Endodermal cell (in vitro differentiated cells): ENCODE data around the gene RNFT2. TPM values are rescaled to one million over a fixed set of nuclear protein-coding genes. Genes with fewer than 3 reads are reported as not detected.

Source experiments
- DNase-seq: peaks from one replicate; pipeline ENCODE4 v3.0.0-alpha.2; 2017
- H3K27ac ChIP-seq: 2 replicates; pipeline ENCODE4 v1.5.1; 2013; ENCODE audit warnings: mild to moderate bottlenecking, low read depth, low read length, moderate library complexity
- H3K27me3 ChIP-seq: 2 replicates; pipeline ENCODE4 v1.6.1; 2013; ENCODE audit warnings: mild to moderate bottlenecking, low read length, moderate library complexity; ENCODE audit not compliant: insufficient read depth, control insufficient read depth, poor library complexity, severe bottlenecking
- H3K36me3 ChIP-seq: 2 replicates; pipeline ENCODE4 v1.7.0; 2013; ENCODE audit warnings: mild to moderate bottlenecking, low read length, moderate library complexity; ENCODE audit not compliant: control insufficient read depth, insufficient read depth
- H3K4me1 ChIP-seq: one replicate; pipeline ENCODE4 v1.7.0; 2013; ENCODE audit warnings: low read length; ENCODE audit not compliant: control insufficient read depth, insufficient read depth
- H3K4me3 ChIP-seq: 2 replicates; pipeline ENCODE4 v1.5.1; 2013; ENCODE audit warnings: mild to moderate bottlenecking, low read length, moderate library complexity
- H3K9ac ChIP-seq: 2 replicates; pipeline ENCODE4 v1.6.1; 2013; ENCODE audit warnings: mild to moderate bottlenecking, low read length, moderate library complexity; ENCODE audit not compliant: poor library complexity, severe bottlenecking; ENCODE audit errors: extremely low read depth
- H3K9me3 ChIP-seq: 2 replicates; pipeline ENCODE4 v1.6.1; 2013; ENCODE audit warnings: mild to moderate bottlenecking, low read length, moderate library complexity; ENCODE audit not compliant: control insufficient read depth
- H3K27ac Mint-ChIP-seq: 2 replicates; pipeline ENCODE4 v1.8.0; 2020; ENCODE audit warnings: mixed read lengths
- H3K27me3 Mint-ChIP-seq: 2 replicates; pipeline ENCODE4 v1.8.0; 2021; ENCODE audit warnings: mild to moderate bottlenecking, mixed read lengths; ENCODE audit not compliant: insufficient read depth
- H3K36me3 Mint-ChIP-seq: 2 replicates; pipeline ENCODE4 v1.8.0; 2020; ENCODE audit warnings: low read depth, mixed read lengths
- H3K4me1 Mint-ChIP-seq: 2 replicates; pipeline ENCODE4 v1.8.0; 2020; ENCODE audit warnings: mixed read lengths
- H3K4me3 Mint-ChIP-seq: 2 replicates; pipeline ENCODE4 v1.8.0; 2020; ENCODE audit warnings: mild to moderate bottlenecking, moderate library complexity, mixed read lengths
- H3K9me3 Mint-ChIP-seq: 2 replicates; pipeline ENCODE4 v1.8.0; 2020; ENCODE audit warnings: mild to moderate bottlenecking, mixed read lengths
- CTCF ChIP-seq: fragments of 200-600 bp; sonication (generic); conservative IDR thresholded peaks from 2 replicates; pipeline ENCODE4 v1.5.0; 2021; ENCODE audit warnings: antibody characterized with exemption, mild to moderate bottlenecking
- WGBS, 2 experiments: methylation state at CpG; one replicate each; pipeline versions ENCODE4 v1.1.5 to v1.1.7; 2013; ENCODE audit warnings: missing lambda C conversion rate in 2 of 2, mixed read lengths in 1 of 2; ENCODE audit not compliant: insufficient coverage in 1 of 2, insufficient read length in 1 of 2; 5-methylcytosine and 5-hydroxymethylcytosine counted together
- total RNA-seq, 2 donors: library from RNA; stranded (reverse); fragmentation: NEBNext Ultra II Directional in 1 of 2; extraction: Animal tissue kit (Norgen Biotek cat#: 25700) in 1 of 2; gene quantifications; 2 replicates in 1 of 2; 3 replicates in 1 of 2; pipeline ENCODE4 v1.2.1, GENCODE V29; 2021

RNFT2 gene
- total RNA-seq, 2 donors from 2014 or later, result 28.0 to 51.2 TPM

- no peak for TF ChIP-seq CTCF
- Mint-ChIP-seq H3K27ac (no peak overlapping the region), H3K27me3 (no peaks in the 10 kb centered on the region), H3K4me3 (no peak overlapping the region), H3K4me1 (no peaks in the 10 kb centered on the region), H3K36me3 (peaks cover 34% of the 10 kb centered on the region), H3K9me3 (peaks cover 23% of the 10 kb centered on the region)
- WGBS, 2 experiments, result 83 to 91% methylated on average over 2 to 3 of the region's 3 CpGs
- no peak for DNase-seq
- no peaks in the 10 kb centered on the region for H3K27me3 ChIP-seq
- no peaks in the 10 kb centered on the region for H3K36me3 ChIP-seq
- peaks cover 7% of the 10 kb centered on the region for H3K9me3 ChIP-seq
- H3K9ac ChIP-seq, result no peak overlapping the region
- no peaks in the 10 kb centered on the region for H3K4me1 ChIP-seq
- H3K4me3 ChIP-seq, result no peak overlapping the region
- H3K27ac ChIP-seq, result no peak overlapping the region
Observed at GRCh38 chr12:116802018-116802417, 63.9 kb downstream of the RNFT2 start.

GRCh38 chr12:116803013-116803736 is 65.1 kb downstream of the RNFT2 start:
- Histone ChIP-seq H3K36me3 (no peaks in the 10 kb centered on the region), H3K27me3 (no peaks in the 10 kb centered on the region), H3K4me1 (no peaks in the 10 kb centered on the region), H3K4me3 (no peak overlapping the region), H3K9ac (no peak overlapping the region), H3K9me3 (peaks cover 7% of the 10 kb centered on the region), H3K27ac (no peak overlapping the region)
- peaks cover 15% of the 10 kb centered on the region for H3K9me3 Mint-ChIP-seq
- no peaks in the 10 kb centered on the region for H3K4me1 Mint-ChIP-seq
- no peaks in the 10 kb centered on the region for H3K27me3 Mint-ChIP-seq
- WGBS, 2 experiments, result 89 to 96% methylated on average over 2 to 7 of the region's 7 CpGs
- no peak for DNase-seq
- H3K4me3 Mint-ChIP-seq, result no peak overlapping the region
- no peak overlapping the region for H3K27ac Mint-ChIP-seq
- H3K36me3 Mint-ChIP-seq, result peaks cover 28% of the 10 kb centered on the region
- TF ChIP-seq CTCF, result no peak

- H3K4me3 ChIP-seq, result no peak overlapping the region
- no peak for TF ChIP-seq CTCF
- H3K27ac ChIP-seq, result no peak overlapping the region
- H3K27me3 ChIP-seq, result no peaks in the 10 kb centered on the region
- Mint-ChIP-seq H3K4me1 (no peaks in the 10 kb centered on the region), H3K9me3 (peaks cover 9% of the 10 kb centered on the region), H3K27me3 (no peaks in the 10 kb centered on the region), H3K36me3 (peaks cover 21% of the 10 kb centered on the region), H3K27ac (no peak overlapping the region), H3K4me3 (no peak overlapping the region)
- DNase-seq, result no peak
- 0% methylated on average over 1 of the region's 1 CpG; no CpG with 5 or more reads in 1 of the 2 experiments for WGBS, 2 experiments
- peaks cover under 1% of the 10 kb centered on the region for H3K9me3 ChIP-seq
- H3K4me1 ChIP-seq, result no peaks in the 10 kb centered on the region
- no peak overlapping the region for H3K9ac ChIP-seq
- no peaks in the 10 kb centered on the region for H3K36me3 ChIP-seq
Observed at GRCh38 chr12:116804051-116804450, 65.9 kb downstream of the RNFT2 start.
